Measurements from ENCODE around the gene THAP12. TPM values are rescaled to one million over a fixed set of nuclear protein-coding genes. Genes with fewer than 3 reads are reported as not detected.

The THAP12 gene
- total RNA-seq, 1 experiment from 2014 or later = 30.2 TPM

GRCh38 chr11:76316726-76317125, 64.2 kb downstream of the THAP12 start:
- DNase-seq (ENCODE audit: low read depth, low spot score) = no peak
- in situ Hi-C loops (cut with HindIII; ENCODE audit: low pct_unique_long_range_greater_than_20kb, low sequenced_read_pairs) = no loop called here

GRCh38 chr11:76315182-76315853, 65.6 kb downstream of the THAP12 start:
- in situ Hi-C loops (cut with HindIII; ENCODE audit: low pct_unique_long_range_greater_than_20kb, low sequenced_read_pairs) = no loop called here
- DNase-seq (ENCODE audit: low read depth, low spot score) = no peak

- in situ Hi-C loops (cut with HindIII; ENCODE audit: low pct_unique_long_range_greater_than_20kb, low sequenced_read_pairs) = no loop called here
- no peak for DNase-seq (ENCODE audit: low read depth, low spot score)
Measured at GRCh38 chr11:76314741-76315090, 66.2 kb downstream of the THAP12 start.

GRCh38 chr11:76313913-76314740, 66.8 kb downstream of the THAP12 start:
- in situ Hi-C loops (cut with HindIII; ENCODE audit: low pct_unique_long_range_greater_than_20kb, low sequenced_read_pairs) = no loop called here
- no peak for DNase-seq (ENCODE audit: low read depth, low spot score)

GRCh38 chr11:76313271-76313670, 67.7 kb downstream of the THAP12 start:
- in situ Hi-C loops (cut with HindIII; ENCODE audit: low pct_unique_long_range_greater_than_20kb, low sequenced_read_pairs) = no loop called here
- DNase-seq (ENCODE audit: low read depth, low spot score) = no peak

- in situ Hi-C loops (cut with HindIII; ENCODE audit: low pct_unique_long_range_greater_than_20kb, low sequenced_read_pairs) = no loop called here
- no peak for DNase-seq (ENCODE audit: low read depth, low spot score)
Measured at GRCh38 chr11:76310832-76311595, 69.9 kb downstream of the THAP12 start.

- in situ Hi-C loops (cut with HindIII; ENCODE audit: low pct_unique_long_range_greater_than_20kb, low sequenced_read_pairs) = no loop called here
- no peak for DNase-seq (ENCODE audit: low read depth, low spot score)
Measured at GRCh38 chr11:76307978-76308747, 72.8 kb downstream of the THAP12 start.

GRCh38 chr11:76307396-76307795, 73.5 kb downstream of the THAP12 start:
- in situ Hi-C loops (cut with HindIII; ENCODE audit: low pct_unique_long_range_greater_than_20kb, low sequenced_read_pairs) = no loop called here
- no peak for DNase-seq (ENCODE audit: low read depth, low spot score)

- in situ Hi-C loops (cut with HindIII; ENCODE audit: low pct_unique_long_range_greater_than_20kb, low sequenced_read_pairs) = no loop called here
- DNase-seq (ENCODE audit: low read depth, low spot score) = no peak
Measured at GRCh38 chr11:76303399-76303798, 77.5 kb downstream of the THAP12 start.

GRCh38 chr11:76302996-76303395, 77.9 kb downstream of the THAP12 start:
- DNase-seq (ENCODE audit: low read depth, low spot score) = no peak
- in situ Hi-C loops (cut with HindIII; ENCODE audit: low pct_unique_long_range_greater_than_20kb, low sequenced_read_pairs) = no loop called here

Small RNAs within 50 kb of the gene (small RNA-seq; reads per million reads assigned to genes)
- 0 reads per million in 2 experiments for gene RF00019

Other genes starting within 250 kb of the THAP12 start
- gene WNT11, start 174.6 kb downstream of the THAP12 start, total RNA-seq (2014; rRNA removed; shearing (Covaris generic)) = 0.08 and 0.16 TPM in 2 replicates
- 1.3 and 1.6 TPM in 2 replicates for gene GVQW3, start 191 bp upstream of the THAP12 start, total RNA-seq (2014; rRNA removed; shearing (Covaris generic))
- gene EMSY, start 63.9 kb upstream of the THAP12 start, total RNA-seq (2014; rRNA removed; shearing (Covaris generic)) = 8.3 and 11.2 TPM in 2 replicates

Data from SK-MEL-5 (cell line).